NB4 (cell line): ENCODE results near the gene AHR.

Experiments
- CTCF ChIP-seq: IDR thresholded peaks from one replicate; pipeline ENCODE4 v1.5.1; 2012; ENCODE audit warnings: low read depth, low read length
- MAX ChIP-seq: IDR thresholded peaks from 2 replicates; pipeline ENCODE4 v1.6.1; 2011; ENCODE audit warnings: low read depth, low read length
- POLR2A ChIP-seq: IDR thresholded peaks from 2 replicates; pipeline ENCODE4 v1.6.1; 2011; ENCODE audit warnings: mild to moderate bottlenecking; ENCODE audit not compliant: insufficient read length; ENCODE audit errors: extremely low read depth

- no peak for TF ChIP-seq CTCF
- TF ChIP-seq POLR2A = no peak
- TF ChIP-seq MAX = no peak
These were observed 42.2 kb downstream of the AHR start for GRCh38 chr7:17340655-17341054.
